Activated CD8-positive, alpha-beta T cell treated with anti-CD3 and anti-CD28 coated beads, Interleukin-2, amount 10 ng/mL, durations not matched to agents 7 days and 5 days (primary cell): Measurements from ENCODE around the gene PLSCR5. TPM values are rescaled to one million over a fixed set of nuclear protein-coding genes. Genes with fewer than 3 reads are reported as not detected.

ENCODE experiments used
- ATAC-seq: fragments of 150-1000 bp; cut with Tn5 transposase; one replicate; pipeline ENCODE4 v1.10.0; 2021; ENCODE audit warnings: moderate library complexity
- CTCF ChIA-PET: fragments of 350-600 bp; sonication (Branson Sonifier 250); formaldehyde crosslinking; loops from one replicate; lab custom pipeline; 2021; ENCODE audit warnings: antibody characterized with exemption; lab: Charles Lee
- POLR2A ChIA-PET: fragments of 350-600 bp; sonication (Branson Sonifier 250); formaldehyde crosslinking; loops from one replicate; lab custom pipeline; 2021; ENCODE audit warnings: antibody characterized with exemption; lab: Charles Lee
- DNase-seq: peaks from one replicate; pipeline ENCODE4 v3.0.0-alpha.2; 2020
- H3K27ac Mint-ChIP-seq: one replicate; pipeline ENCODE4 v1.8.0; 2021; ENCODE audit warnings: mild to moderate bottlenecking, mixed read lengths
- H3K27me3 Mint-ChIP-seq: one replicate; pipeline ENCODE4 v1.8.0; 2021; ENCODE audit warnings: low read depth, mixed read lengths
- H3K36me3 Mint-ChIP-seq: one replicate; pipeline ENCODE4 v1.8.0; 2021; ENCODE audit warnings: low read depth, mixed read lengths
- H3K4me1 Mint-ChIP-seq: one replicate; pipeline ENCODE4 v1.8.0; 2021; ENCODE audit warnings: low read depth, mixed read lengths
- H3K4me3 Mint-ChIP-seq: one replicate; pipeline ENCODE4 v1.8.0; 2021; ENCODE audit warnings: mild to moderate bottlenecking, mixed read lengths
- H3K9me3 Mint-ChIP-seq: one replicate; pipeline ENCODE4 v1.8.0; 2022; ENCODE audit warnings: mixed read lengths; ENCODE audit not compliant: insufficient read depth
- total RNA-seq, 2 experiments: library from RNA; stranded (reverse); gene quantifications; one replicate each; pipeline ENCODE4 v1.2.3, GENCODE V29; 2021

Gene PLSCR5
- total RNA-seq, 2 experiments from 2014 or later: not detected

DNA sequence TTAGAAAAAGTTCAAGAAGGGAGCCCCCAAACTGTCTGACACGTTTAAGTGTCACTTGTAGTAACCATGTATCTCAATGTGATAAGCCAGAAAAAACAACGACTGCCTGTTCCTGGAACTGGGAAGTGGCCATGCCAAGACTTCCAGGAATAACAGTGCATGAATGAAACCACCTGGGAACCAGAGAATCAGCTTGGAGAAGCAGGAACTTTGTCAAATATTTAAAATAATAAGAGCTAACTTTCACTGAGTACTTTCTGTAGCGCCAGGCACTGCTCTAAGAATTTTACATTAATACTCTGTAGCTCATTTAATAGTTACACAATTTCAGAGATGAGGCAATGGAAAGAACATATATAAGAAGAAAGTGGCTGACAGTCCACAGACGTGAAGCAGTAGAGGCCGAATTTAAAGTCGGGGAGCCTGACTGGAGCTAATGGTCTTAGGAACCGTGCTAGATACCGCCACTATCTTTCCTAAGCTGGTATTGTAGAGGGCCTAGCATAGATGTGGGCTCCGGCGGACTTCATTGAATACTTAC, 61.6 kb downstream of the PLSCR5 start:
- Mint-ChIP-seq H3K4me1 (peaks cover 70% of the 10 kb centered on the region), H3K9me3 (no peaks in the 10 kb centered on the region), H3K27me3 (no peaks in the 10 kb centered on the region), H3K4me3 (peak overlapping the region; percentile 85), H3K36me3 (peaks cover 45% of the 10 kb centered on the region), H3K27ac (peak overlapping the region; percentile 97)
- DNase-seq (no peak), ATAC-seq (peak; percentile 8)
- ChIA-PET POLR2A (interaction anchor here (0.7 to 4.3 kb wide), 6 partner anchors 11 to 46 kb away, joined by 3 to 38 read pairs (median 6); no protein-coding TSS in a partner anchor), CTCF (interaction anchor here (0.6 to 2.4 kb wide), 6 partner anchors 11 to 355 kb away, joined by 3 to 9 read pairs (median 4); no protein-coding TSS in a partner anchor)

DNA sequence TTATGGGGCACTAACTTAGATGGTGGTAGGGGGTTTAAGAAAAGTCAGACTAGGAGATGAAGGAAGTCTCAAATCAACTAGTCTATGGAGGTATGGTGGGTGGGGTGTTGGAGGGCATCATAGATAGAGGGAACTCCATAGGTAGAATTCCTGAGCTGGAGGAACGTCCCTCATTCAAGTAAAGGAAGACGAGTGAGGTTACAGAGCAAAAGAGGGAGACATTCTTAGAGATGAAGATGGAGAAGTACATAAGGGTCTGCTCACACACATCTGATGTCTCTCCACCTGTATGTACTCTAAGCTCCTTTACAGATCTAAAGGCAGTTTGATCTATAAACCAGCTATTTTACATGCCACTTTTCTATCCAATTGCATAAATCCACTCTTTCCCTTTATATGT, 62.2 kb downstream of the PLSCR5 start:
- Mint-ChIP-seq H3K27ac (peak overlapping the region; percentile 97), H3K4me3 (peak overlapping the region; percentile 85), H3K4me1 (peaks cover 69% of the 10 kb centered on the region), H3K27me3 (no peaks in the 10 kb centered on the region), H3K9me3 (no peaks in the 10 kb centered on the region), H3K36me3 (peaks cover 46% of the 10 kb centered on the region)
- POLR2A ChIA-PET: interaction anchor here (0.7 to 4.3 kb wide), 6 partner anchors 8 to 45 kb away, joined by 3 to 38 read pairs (median 6); no protein-coding TSS in a partner anchor
- CTCF ChIA-PET: interaction anchor here (1.1 to 2.4 kb wide), 4 partner anchors 12 to 51 kb away, joined by 3 to 7 read pairs (median 6); no protein-coding TSS in a partner anchor
- no peak for DNase-seq
- no peak for ATAC-seq

DNA sequence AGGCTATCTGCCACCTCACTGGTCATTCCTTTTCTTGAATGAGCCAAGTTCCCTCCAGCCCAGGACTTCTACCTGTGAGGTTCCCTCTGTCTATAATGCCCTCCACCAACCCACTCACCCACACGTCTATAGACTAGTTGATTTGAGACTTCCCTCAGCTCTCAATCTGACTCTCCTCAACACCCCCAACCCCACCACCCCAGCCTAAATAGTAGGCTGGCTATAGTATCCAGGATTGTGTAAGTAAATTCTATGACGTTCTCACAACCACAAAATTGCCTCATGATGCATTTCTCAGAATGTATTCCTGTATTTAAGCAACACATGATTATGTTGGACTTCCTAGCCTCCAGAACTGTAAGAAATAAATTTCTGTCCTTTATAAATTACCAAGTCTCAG, 63.0 kb downstream of the PLSCR5 start:
- POLR2A ChIA-PET: interaction anchor here (4.3 kb wide), 1 partner anchor 44 kb away, joined by 38 read pairs; no protein-coding TSS in a partner anchor
- H3K9me3 Mint-ChIP-seq: no peaks in the 10 kb centered on the region
- CTCF ChIA-PET: interaction anchor here (1.4 kb wide), 1 partner anchor 35 kb away, joined by 6 read pairs; no protein-coding TSS in a partner anchor
- peaks cover 66% of the 10 kb centered on the region for H3K4me1 Mint-ChIP-seq
- peaks cover 52% of the 10 kb centered on the region for H3K36me3 Mint-ChIP-seq
- peak overlapping the region; percentile 85 for H3K4me3 Mint-ChIP-seq
- no peaks in the 10 kb centered on the region for H3K27me3 Mint-ChIP-seq
- peak overlapping the region; percentile 83 for H3K27ac Mint-ChIP-seq
- no peak for DNase-seq
- no peak for ATAC-seq

DNA sequence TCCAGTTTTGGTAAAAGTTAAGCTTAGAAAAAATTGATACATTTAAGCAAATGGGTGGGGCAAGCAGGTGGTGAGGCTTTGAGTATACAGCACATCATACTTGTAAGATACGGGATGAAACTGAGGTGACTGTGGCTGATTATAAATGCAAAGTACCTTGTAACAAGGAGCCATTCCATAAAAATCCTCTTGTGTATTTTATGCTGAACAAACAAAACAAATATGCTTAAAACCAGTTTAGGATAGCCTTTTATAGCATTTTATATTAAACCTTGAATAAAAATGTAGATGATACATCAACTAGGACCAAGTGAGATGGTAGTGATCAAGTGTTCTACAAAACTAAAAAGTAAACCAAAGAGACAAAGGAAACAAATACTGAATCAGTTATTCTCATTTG, 64.2 kb downstream of the PLSCR5 start:
- POLR2A ChIA-PET: interaction anchor here (0.8 to 4.3 kb wide), 2 partner anchors 14 to 43 kb away, joined by 3 to 38 read pairs; no protein-coding TSS in a partner anchor
- CTCF ChIA-PET: no interaction called here
- DNase-seq: no peak
- Mint-ChIP-seq H3K27me3 (no peaks in the 10 kb centered on the region), H3K4me1 (peaks cover 65% of the 10 kb centered on the region), H3K9me3 (no peaks in the 10 kb centered on the region), H3K36me3 (peaks cover 62% of the 10 kb centered on the region), H3K4me3 (peak overlapping the region; percentile 85), H3K27ac (peak overlapping the region; percentile 83)
- no peak for ATAC-seq

DNA sequence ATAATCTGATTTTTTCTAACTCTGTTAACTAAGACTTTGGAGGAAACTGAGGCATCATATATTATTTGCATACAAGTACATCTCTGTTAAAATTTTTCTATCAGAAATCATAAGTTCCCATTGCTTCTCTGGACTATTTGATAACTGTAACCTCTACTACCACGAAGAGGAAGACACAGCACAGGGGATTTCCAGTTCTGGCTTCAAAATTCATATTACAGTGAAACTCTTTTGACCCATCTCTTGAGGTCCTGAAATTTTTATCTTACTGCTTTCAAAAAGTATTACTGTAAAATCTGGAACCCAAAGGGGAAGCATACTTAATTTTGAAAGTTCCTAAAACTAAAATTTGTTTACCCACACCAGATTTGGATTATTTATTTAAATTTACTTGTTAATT, 64.9 kb downstream of the PLSCR5 start:
- POLR2A ChIA-PET: no interaction called here
- peaks cover 58% of the 10 kb centered on the region for H3K4me1 Mint-ChIP-seq
- no peak for ATAC-seq

DNA sequence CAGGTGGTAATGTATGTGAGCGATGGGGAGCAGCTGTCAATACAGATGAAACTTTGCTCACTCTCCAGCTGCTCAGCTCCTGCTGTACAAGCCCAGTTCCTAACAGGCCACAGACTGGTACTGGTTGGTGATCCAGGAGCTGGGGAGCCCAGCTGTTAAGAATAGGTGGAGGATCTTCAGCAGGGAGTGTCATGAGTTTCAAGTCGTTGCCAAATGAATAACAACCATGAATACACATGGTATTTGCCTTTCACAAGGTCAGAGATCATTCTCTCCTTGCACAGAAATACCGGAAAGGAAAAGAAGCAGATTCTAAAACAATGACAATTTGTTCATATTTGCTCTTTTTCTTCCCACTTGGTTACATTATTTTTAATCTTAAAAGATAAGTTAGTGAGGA, 65.8 kb downstream of the PLSCR5 start:
- Mint-ChIP-seq H3K27me3 (no peaks in the 10 kb centered on the region), H3K4me3 (peak overlapping the region; percentile 34), H3K36me3 (peaks cover 69% of the 10 kb centered on the region), H3K27ac (peak overlapping the region; percentile 60), H3K9me3 (no peaks in the 10 kb centered on the region), H3K4me1 (peaks cover 61% of the 10 kb centered on the region)
- no peak for ATAC-seq
- no peak for DNase-seq
- CTCF ChIA-PET: interaction anchor here (1.3 to 1.4 kb wide), 2 partner anchors 14 to 38 kb away, joined by 3 read pairs; no protein-coding TSS in a partner anchor
- POLR2A ChIA-PET: no interaction called here

More for the DNA sequence above, 64.9 kb downstream of the PLSCR5 start:
- CTCF ChIA-PET: interaction anchor here (1.4 kb wide), 1 partner anchor 15 kb away, joined by 3 read pairs; no protein-coding TSS in a partner anchor
- Mint-ChIP-seq H3K27me3 (no peaks in the 10 kb centered on the region), H3K4me3 (peak overlapping the region; percentile 85), H3K9me3 (no peaks in the 10 kb centered on the region), H3K27ac (peak overlapping the region; percentile 39), H3K36me3 (peaks cover 62% of the 10 kb centered on the region)
- no peak for DNase-seq

DNA sequence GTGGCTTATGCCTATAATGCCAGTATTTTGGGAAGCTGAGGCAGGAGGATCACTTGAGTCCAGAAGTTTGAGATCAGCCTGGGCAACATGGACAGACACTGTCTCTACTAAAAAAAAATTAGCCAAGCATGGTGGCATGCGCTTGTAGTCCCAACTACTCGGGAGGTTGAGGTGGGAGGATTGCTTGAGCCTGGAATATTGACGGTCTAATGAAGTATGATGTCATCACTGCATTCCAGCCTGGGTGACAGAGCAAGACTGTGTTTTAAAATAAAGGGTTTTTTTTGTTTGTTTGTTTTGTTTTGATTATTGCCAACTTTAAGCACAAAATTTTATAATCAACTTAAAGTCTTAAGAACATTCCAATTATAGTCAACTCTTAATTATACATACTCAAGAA, 67.5 kb downstream of the PLSCR5 start:
- Mint-ChIP-seq H3K4me3 (no peak overlapping the region), H3K27me3 (no peaks in the 10 kb centered on the region), H3K36me3 (peaks cover 70% of the 10 kb centered on the region), H3K27ac (no peak overlapping the region), H3K4me1 (peaks cover 70% of the 10 kb centered on the region), H3K9me3 (no peaks in the 10 kb centered on the region)
- no peak for DNase-seq
- no peak for ATAC-seq
- ChIA-PET POLR2A (no interaction called here), CTCF (no interaction called here)

DNA sequence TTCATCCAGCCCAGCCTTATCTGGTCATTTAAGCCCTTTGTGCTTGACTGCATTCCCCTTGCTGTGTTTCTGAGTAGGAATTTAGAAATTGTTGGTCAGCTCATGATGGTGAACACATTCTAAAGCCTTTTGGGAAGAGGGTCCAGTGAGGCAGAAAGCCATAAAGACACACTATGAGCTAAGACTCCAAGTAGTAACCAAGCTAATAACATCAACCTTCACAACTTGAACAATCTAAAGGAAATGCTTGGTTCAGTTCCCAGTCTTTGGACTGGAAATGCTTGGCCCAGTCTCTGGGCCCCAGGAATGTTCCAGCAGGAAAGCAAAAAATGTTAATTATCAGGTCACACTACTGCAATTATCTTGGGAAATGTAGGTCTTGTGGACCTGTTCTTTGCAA, 68.5 kb downstream of the PLSCR5 start:
- no peaks in the 10 kb centered on the region for H3K27me3 Mint-ChIP-seq
- peaks cover 69% of the 10 kb centered on the region for H3K4me1 Mint-ChIP-seq
- DNase-seq (no peak), ATAC-seq (no peak)
- H3K36me3 Mint-ChIP-seq: peaks cover 69% of the 10 kb centered on the region
- no peak overlapping the region for H3K4me3 Mint-ChIP-seq
- H3K9me3 Mint-ChIP-seq: no peaks in the 10 kb centered on the region
- no peak overlapping the region for H3K27ac Mint-ChIP-seq
- POLR2A ChIA-PET: no interaction called here
- CTCF ChIA-PET: no interaction called here

Other genes with a start within 250 kb of the PLSCR5 start
- not detected for gene PLSCR2, start 135.8 kb downstream of the PLSCR5 start, total RNA-seq
- 100 to 1,000 TPM; 164 to 177 TPM for gene PLSCR1, start 60.7 kb downstream of the PLSCR5 start, total RNA-seq